Medulla oblongata (tissue), 1 donor: ENCODE measurements around the gene ARL14EP.

Experiments used
- DNase-seq: peaks from one replicate; pipeline ENCODE4 v3.0.0-alpha.2; 2015; ENCODE audit errors: extremely low spot score

The ARL14EP gene

DNA sequence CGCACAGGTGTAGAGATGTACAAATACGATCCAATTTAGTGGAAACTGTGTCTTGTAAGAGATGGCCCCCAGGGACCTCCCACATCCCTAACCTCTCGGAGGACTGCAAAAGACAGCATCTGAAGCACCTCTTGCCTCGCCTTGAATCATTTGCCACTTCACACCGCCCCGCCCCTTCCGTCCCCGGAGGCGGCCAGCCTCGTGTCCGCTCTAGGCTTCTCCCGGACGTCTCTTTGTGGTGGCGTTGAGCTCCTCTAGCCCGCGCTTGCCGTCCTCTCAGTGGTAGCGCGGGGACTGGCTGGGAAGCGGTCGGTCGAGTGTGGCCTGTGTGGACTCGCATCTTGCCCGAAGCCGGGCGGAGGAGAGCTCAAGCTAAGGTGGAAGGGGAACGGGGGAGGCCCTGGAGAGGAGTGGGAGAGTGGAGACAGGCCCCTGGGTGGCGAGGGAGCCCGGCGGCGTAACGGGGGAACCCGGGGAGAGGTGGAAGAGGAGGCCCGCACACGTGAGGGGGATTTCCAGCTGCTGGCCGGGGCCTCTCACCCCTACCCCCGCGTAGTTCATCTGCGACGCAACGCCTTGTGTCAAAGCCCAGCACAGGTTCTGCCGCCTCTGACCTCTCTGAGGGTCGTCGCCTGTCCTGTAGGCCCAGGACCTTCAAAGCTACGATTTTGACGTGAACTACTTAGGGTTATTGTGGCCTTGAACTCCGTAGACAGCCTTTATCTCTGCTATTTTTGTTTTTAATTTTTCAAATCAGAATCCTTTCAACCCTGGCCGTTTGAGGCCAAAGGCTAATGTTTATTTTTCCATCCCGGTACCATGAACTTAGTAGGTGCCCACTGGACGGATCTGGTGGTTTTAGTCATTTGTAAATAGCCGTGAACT lies at the start of gene ARL14EP:
Gene ARL14EP (plus strand): TSS at position 279 of the 885 bp plus-strand sequence. CDS start 7,845 bp downstream, outside the sequence.
- peak; percentile 97 for DNase-seq

DNA sequence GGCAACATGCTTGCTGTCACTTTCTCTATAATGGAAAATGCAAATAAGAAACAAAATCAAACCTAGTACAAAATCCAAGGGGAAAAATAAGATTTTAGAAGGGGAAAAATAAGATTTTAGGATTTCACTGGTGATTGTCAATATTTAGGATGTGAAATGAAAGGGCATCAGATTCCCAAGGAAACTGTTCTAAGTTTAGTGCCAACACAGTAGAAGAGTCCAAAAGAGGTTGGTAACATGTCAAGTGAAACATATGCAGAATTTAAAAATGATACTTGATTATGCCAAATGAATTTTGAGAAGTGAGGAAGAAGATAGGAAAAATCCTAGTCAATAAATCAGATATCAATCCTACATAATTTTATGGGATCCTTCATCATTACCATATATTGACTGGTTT lies 45.7 kb upstream of the ARL14EP start:
- DNase-seq: no peak

DNA sequence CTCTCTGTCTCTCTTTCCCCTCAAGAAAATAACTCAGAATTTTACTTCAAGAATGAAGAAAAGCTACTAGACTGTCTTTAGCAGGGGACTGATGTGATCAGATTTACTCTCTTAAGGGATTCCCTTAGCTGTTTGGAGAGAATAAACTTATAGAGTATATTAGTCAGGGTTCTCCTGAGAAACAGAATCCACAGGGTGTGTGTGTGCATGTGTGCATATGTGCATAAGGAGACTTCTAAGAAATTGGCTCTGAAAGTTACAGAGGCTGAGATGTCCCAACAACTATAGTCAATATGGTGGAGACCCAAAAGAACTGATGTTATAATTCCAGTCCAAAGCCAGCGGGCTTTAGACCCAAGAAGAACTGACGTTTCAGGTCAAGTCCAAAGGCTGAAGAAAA lies 43.1 kb upstream of the ARL14EP start:
- DNase-seq: no peak

DNA sequence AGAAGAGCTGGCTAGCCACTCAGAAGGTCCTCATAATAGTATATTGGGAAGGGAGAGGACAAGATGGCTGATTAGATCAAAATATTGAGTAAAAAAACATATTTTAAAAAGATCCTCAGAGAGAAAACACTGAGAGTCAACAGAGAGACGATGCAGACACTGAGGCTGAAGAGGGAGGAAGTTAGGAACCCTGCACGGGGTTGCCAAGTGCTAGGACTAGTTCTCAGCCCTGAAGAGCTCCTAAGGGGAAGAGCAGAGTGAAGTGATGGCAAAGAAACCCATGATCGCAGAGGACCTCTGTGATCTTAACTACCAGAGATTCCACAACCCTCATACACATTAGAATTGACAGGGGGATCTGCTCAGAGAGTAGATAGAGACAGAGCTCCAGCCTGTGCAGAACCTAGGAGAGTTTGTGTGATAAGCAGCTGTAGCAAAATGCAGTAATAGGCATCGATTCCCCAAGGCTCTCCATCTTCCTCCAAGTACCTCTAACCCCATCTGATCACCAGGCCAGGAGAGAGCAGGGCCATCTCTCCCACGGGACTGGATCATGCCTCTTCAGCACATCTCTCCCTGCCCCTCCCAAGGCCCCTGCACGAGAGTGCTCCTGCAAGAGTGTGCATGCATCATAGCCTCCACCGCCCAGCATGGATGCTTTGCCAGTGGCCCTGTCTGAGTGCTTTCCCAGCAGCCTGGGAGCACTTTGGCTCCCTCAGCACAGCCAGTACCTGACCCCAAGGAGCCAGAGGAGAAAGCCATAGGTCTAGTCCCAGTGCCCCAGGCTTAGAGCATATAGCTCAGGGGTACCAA lies 41.2 kb upstream of the ARL14EP start:
- DNase-seq: no peak

DNA sequence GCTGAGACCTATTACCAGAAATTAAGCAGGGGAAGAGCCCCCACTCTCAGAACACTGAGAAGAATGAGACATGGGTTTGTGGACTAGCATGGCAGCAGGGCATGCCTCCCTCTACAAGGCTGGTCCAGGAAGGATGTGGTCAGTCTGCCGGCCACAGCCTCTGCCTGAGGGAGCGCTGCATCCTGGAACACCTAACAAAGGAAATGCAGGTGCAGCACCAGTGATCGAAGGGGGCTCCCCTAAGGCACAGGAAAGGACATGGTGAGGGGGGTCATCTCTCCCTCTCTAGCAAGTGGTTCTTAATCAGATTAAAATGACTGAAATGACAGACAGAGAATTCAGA lies 40.6 kb upstream of the ARL14EP start:
- no peak for DNase-seq

DNA sequence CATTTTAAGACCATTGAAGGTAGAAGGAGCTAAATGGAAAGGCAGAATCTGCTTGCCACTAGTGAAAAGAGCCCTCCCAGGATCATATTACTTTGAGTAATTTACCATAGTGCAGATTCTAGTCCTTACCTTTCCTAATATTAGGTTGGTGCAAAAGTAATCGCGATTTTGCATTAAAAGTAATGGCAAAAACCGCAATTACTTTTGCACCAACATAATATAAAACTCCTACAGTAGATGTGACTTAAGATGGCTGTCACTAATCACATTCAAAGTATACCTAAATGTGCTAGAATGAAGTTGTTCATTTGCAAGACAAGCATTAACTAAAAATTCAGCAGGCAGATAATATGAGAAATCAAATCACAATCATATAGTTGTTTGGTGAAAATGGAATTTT lies 38.1 kb upstream of the ARL14EP start:
- DNase-seq: no peak

DNA sequence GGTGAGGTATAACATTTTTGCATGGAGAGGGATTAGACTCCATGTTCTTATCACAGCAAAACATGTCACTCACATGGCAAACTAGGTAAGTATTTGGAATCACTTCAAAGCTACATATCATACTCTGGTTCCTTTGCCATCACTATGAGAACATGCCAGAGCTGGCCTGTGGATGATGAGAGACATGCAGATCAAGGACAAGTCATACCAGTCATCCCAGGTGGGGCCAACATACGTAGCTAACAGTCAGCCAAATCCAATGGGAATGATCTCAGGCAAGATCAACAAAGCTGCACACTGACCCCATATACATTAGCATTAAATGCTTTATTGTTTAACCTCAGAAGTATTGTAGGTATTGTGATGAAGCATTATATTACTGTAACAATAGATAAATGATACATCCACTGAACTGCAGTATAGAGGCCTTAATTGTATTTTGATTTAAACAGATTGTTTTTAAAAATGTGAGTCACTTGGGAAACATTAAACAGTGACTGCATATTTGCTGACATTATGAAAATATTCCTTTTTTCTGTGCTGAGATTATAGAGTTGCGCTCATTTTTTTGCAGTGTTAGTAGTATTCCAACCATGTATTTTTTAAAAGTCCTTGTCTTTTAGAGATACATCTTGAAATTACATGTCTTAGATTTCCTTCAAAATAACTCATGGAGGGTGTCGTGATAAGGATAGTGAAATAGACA lies 37.3 kb upstream of the ARL14EP start:
- DNase-seq: no peak

DNA sequence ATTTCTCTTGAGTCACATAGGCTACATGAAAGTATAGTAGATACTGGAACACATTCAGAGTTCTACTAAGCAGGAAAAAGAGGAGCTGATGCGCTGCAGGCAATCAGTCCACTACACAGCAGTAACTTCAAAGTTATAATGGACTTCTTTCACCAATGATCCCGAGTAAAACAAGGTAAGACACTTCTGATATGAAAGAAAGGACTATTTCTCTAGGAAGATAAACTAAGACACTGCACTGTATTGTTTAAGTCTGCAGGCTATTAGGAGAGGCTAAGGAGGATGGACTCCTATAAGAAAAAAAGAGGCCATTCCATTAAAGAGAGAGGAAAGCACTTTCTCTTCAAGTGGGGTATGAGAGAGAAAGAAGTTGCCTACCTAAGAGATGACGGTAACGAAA lies 31.6 kb upstream of the ARL14EP start:
- DNase-seq: no peak

DNA sequence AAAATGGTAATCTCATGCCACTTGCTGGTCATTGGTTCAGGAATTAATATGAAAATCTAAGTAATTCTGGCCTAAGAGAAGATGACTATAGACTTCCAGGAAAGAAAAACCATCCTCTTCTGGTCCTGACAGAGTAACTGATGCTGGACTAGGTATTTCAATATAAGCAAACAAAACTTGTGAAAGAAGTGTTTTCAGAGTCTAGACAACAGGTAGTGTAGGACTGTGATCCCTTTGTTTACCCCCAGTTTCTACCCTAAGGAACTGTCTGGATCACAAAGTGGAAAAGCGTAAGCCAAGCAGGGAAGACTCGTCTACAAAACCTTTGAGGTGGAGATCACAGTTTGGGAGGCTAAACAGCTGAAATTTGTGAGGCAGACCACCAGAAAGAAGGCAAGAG lies 30.4 kb upstream of the ARL14EP start:
- DNase-seq: no peak

DNA sequence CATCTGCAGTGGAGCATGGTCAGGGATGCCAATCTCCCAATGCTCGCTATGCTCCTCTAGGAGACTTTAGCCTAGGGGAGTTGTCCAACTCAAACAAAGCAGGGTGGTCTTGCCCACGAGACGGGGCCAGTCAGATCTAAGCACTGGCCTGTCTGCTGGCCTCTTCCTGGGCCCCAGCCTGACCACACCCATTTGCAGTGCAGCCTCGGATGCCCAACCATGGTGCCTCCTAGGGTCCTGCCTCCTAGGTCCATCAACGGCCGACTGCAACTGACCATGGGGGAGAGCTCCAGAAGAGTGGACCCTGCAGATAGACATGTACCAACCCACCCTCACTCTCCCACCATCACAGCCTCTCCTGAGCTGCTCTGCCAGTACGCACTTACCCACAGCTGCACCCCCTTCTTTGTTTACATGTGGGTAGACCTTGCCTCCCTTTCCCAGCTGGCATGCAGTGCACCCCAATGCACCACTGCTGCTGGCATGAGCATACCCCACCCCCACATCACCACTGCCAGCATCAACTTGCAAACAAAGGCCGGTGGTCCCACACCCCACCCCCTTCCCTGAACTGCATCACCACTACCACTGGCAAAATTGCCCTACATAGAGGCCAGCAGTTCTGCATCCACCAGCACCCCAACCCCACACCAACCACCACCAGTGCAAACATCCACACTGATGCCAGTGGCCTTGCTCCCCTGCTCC lies 27.6 kb upstream of the ARL14EP start:
- DNase-seq: no peak

DNA sequence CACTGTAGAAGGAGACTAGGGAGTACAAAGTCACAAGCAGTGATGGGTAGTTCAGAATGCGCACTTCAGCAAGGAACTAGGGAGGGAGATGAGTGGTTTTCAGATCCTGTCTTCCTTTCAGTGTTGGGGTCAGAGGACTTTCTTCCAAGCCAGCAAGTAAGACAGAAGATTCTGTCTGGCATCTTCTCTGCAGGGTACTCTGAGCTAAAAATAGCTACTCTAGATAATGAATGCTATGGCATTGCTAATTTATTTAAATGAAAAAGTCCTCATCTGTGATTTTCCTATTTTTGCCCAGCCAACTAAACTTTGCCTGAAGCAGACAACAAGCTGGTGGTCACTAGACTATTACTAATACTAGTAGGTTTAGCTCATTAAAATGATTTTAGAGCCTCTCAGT lies 18.3 kb upstream of the ARL14EP start:
- DNase-seq: no peak

DNA sequence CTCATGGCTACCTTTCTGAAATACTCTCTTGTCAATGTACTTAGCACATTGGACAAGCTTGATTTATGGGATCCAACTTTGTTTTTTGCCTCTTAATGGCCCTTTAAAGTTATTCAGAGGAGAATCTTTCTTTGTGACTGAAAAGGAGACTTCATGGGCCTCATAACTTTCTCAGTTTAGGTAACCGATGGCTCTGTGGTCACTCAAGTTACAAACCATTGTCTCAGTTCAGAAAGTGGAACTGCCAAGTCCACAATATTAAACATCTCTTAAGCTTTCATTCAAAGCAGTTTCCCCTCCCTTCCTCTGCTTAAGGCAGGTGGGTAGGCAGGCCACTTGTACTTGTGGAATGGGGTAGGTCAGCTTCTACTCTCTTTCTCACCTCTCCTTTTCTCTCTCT lies 12.3 kb upstream of the ARL14EP start:
- DNase-seq: no peak

DNA sequence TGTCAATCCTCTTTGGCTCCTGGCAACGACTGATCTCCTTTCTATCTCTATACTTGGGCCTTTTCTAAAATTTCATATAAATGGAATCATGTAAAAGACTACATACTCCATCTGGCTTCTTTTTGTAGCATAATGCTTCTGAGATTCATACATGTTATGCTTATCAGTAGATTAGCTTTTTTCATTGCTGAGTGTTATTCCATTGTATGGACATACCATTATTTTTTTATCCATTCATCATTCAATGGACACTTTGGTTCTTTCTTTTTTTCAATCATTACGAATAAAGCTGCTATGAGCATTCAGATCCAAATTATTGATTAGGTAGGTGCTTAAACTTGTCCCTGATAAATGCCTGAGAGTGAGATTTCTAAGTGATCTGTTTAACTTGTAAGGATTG lies 11.7 kb upstream of the ARL14EP start:
- DNase-seq: no peak

DNA sequence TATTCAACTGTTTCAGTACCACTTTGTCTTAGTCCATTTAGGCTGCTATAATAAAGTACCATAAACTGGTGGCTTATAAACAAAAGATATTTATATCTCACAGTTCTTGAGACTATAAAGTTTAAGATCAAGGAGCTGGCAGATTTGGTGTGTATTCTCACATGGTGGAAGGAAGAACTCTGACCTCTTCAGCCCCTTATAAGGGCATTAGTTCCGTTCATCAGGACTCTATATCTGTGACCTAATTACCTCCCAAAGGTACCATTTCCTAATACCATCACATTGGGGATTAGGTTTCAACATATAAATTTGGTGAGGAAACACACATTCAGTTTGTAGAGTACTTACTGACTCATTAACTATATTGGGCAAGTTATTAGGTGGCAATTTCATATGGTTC lies 10.7 kb upstream of the ARL14EP start:
- DNase-seq: no peak

DNA sequence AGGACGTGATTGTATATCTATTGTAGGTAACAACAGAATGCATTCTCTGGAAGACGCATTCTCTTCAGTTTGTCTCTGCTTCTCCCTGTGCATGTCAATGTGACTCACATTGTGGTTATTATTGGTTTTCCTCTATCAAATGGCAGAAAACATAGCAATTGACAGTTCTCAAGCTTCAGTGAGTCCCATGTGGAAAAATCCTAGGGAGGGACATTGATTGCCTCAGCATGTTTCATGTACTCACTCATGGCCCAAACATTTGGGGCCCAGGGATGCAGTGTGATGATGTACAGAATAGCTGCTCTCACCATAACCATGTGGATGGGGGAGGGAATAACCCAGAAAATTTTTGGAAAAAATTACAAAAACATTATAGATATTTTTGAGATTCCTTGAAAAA lies 9.3 kb upstream of the ARL14EP start:
- no peak for DNase-seq

DNA sequence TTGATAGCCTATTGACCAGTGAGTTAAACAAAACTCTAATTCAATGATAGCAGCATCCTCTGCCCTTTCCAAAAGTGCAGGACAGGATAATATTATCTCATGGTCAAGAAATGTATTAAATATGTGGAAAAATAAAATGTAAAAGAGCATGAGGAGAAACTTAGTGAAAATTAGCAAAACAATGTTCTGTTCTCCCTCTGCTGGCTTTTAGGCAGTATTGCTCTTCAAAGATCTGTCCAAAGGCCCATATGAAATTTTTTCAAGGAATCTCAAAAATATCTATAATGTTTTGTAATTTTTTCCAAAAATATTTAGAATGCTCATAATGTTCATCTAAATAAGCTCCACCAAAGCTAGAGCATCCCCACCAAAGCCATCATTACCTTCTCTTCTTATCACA lies 8.3 kb upstream of the ARL14EP start:
- no peak for DNase-seq

DNA sequence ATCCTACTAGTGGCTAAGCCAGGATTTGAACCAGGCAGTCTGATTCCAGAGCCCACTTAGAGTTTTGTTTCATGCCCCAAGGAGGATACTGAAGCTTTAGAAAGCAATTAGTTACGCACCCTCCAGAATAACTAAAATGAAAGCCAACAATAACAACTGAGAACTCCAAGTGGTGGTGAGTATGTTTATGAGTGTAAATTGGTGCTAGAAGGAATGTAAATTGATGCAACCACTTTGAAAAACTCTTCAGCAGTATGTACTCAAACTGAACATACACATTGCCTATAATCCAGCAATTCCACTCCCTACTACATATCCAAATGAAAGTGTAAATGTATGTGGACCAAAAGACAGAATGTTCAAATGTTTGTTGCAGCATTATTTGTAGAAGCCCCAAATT lies 6.7 kb upstream of the ARL14EP start:
- DNase-seq: no peak

DNA sequence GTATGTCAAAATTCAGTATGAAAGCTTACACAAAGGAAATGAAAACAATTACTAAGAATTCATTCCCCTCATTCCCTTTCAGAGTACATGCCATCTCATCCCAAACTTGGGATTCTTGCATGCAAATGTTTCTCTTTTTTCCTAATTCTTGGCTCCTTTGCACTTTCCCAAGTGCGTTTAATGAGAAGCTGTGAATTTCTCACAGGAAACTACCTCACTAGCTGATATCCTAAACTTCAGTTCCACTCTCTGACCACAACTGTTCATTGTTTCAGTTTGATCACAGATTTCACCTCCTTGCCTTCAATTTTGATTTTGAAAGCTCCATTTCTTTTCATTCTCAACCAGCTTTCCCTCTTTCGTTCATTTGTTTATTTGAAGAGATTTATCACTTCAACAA lies 5.9 kb upstream of the ARL14EP start:
- no peak for DNase-seq

DNA sequence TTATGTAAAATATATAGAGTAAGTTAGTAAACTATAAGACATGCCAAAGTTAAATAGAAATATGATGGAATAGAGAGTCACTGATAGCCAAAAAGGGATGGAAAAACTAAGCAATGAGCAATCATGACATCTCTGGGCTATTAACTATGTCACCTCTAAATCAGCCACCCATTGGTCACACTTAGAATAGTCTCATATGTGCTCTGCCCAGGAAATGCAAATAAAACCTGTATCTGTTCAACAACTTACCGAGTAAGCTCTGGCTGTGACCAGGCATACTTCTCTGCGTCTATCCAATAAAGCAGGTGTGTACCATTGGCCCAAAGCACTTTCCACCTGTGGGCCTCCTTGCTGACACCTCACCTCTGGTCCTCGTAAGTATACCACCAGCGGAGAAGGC lies 1.6 kb upstream of the ARL14EP start:
- DNase-seq: no peak

DNA sequence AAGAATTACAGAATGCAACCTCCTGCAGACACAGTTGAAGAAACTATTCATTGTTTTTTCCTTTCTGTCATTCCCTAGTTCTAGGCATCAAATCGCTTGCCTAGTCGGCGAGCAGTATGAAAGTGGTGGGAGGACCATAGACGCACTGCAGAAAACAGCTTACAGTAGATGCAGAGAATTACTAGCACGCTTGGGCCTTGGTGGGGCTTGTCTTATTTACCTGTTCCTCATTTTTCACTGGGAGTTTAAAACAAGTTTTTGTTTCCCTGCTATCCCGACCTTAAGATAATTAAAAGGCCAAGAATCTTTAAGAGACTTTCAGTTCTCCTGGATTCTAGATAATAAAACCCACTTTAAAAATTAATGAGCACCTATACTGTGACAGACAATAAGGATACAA lies 713 bp upstream of the ARL14EP start:
- DNase-seq: no peak

DNA sequence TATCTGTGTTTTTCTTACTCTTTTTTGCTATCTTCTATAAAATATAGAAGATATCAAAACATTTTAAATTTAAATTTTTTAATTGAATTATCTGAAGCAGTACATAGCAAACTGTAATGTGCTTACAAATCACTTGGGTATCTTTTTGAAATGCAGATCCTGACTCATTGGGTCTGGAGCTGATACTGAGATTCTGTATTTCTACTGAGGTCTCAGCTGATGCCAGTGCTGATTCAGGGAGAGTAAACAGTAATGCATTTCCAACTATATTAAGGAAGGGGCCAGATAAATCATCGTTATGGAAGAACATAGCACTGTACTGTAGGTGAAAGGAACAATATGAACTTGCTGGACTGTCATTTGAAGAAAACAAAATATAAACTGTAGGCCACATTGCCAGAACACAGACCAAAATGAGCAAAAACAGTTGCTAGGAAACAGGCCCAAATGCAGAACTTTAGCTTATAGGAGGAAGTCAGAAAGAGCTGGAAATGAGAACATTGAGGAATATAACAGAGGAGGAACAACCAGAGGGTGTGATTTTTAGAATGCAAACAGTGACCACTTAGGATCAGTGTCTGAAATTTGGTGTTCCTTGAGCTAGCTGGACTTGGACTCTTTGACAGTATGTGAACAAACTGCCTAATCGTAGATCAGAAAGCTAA lies 3.3 kb downstream of the ARL14EP start:
- DNase-seq: peak; percentile 56
